Hepatocyte (in vitro differentiated cells): Measurements from ENCODE around the gene ATP6V0E1. TPM values are rescaled to one million over a fixed set of nuclear protein-coding genes. Genes with fewer than 3 reads are reported as not detected.

Experiments used
- DNase-seq: peaks from one replicate; pipeline ENCODE4 v3.0.0-alpha.2; 2016; ENCODE audit warnings: low spot score
- H2AFZ ChIP-seq: fragments of 200-600 bp; sonication (generic); 2 replicates; pipeline ENCODE4 v1.6.0; 2016; ENCODE audit warnings: antibody characterized with exemption, mild to moderate bottlenecking
- H3K27ac ChIP-seq: fragments of 200-600 bp; sonication (generic); 2 replicates; pipeline ENCODE4 v1.5.1; 2016; ENCODE audit warnings: mild to moderate bottlenecking
- H3K27me3 ChIP-seq: fragments of 200-600 bp; sonication (generic); 2 replicates; pipeline ENCODE4 v1.6.1; 2016
- H3K36me3 ChIP-seq: fragments of 200-600 bp; sonication (generic); replicated peaks from 2 replicates; pipeline ENCODE4 v1.5.1; 2016; ENCODE audit warnings: low read depth; ENCODE audit not compliant: insufficient read depth
- H3K4me1 ChIP-seq: fragments of 200-600 bp; sonication (generic); 2 replicates; pipeline ENCODE4 v1.5.1; 2016; ENCODE audit warnings: mild to moderate bottlenecking, moderate library complexity; ENCODE audit not compliant: insufficient read depth
- H3K4me2 ChIP-seq: fragments of 200-600 bp; sonication (generic); 2 replicates; pipeline ENCODE4 v1.6.0; 2016
- H3K4me3 ChIP-seq: fragments of 200-600 bp; sonication (generic); 2 replicates; pipeline ENCODE4 v1.5.1; 2016; ENCODE audit warnings: mild to moderate bottlenecking
- H3K79me2 ChIP-seq: fragments of 200-600 bp; sonication (generic); 2 replicates; pipeline ENCODE4 v1.6.0; 2017; ENCODE audit warnings: mild to moderate bottlenecking
- H3K9me2 ChIP-seq: fragments of 200-600 bp; sonication (generic); replicated peaks from 2 replicates; pipeline ENCODE4 v1.6.0; 2017; ENCODE audit warnings: mild to moderate bottlenecking; ENCODE audit not compliant: insufficient read depth
- H3K9me3 ChIP-seq: fragments of 200-600 bp; sonication (generic); 2 replicates; pipeline ENCODE4 v1.5.1; 2016; ENCODE audit warnings: low read depth, mild to moderate bottlenecking
- H4K20me1 ChIP-seq: fragments of 200-600 bp; sonication (generic); 2 replicates; pipeline ENCODE4 v1.6.0; 2016; ENCODE audit warnings: mild to moderate bottlenecking; ENCODE audit not compliant: insufficient read depth, poor library complexity, severe bottlenecking
- CTCF ChIP-seq: fragments of 200-600 bp; sonication (generic); IDR thresholded peaks from 2 replicates; pipeline ENCODE4 v1.5.1; 2016; ENCODE audit warnings: antibody characterized with exemption, mild to moderate bottlenecking; ENCODE audit not compliant: poor library complexity
- EZH2 ChIP-seq: fragments of 200-600 bp; sonication (generic); IDR thresholded peaks from 2 replicates; pipeline ENCODE4 v1.6.1; 2016; ENCODE audit warnings: antibody characterized with exemption, mild to moderate bottlenecking, borderline replicate concordance
- EZH2phosphoT487 ChIP-seq: fragments of 200-600 bp; sonication (generic); IDR thresholded peaks from one replicate; pipeline ENCODE4 v1.6.1; 2018; ENCODE audit warnings: antibody characterized with exemption, mild to moderate bottlenecking, low read depth, moderate library complexity; ENCODE audit not compliant: unreplicated experiment, severe bottlenecking
- WGBS: methylation state at CpG from one replicate; pipeline ENCODE4 v1.1.6; 2016; ENCODE audit warnings: low lambda C conversion rate; ENCODE audit errors: missing lambda C conversion rate; 5-methylcytosine and 5-hydroxymethylcytosine counted together
- polyA plus RNA-seq: library from polyadenylated mRNA; unstranded; fragments of >200 nt; fragmentation: Nextera tagmentation; extraction: Ambion mirVana; gene quantifications from 2 replicates; pipeline ENCODE4 v1.2.1, GENCODE V29; 2016
- total RNA-seq: library from RNA; depleted of rRNA; stranded (reverse); fragments of >200 nt; gene quantifications from 2 replicates; pipeline ENCODE4 v1.2.3, GENCODE V29; 2014

Gene ATP6V0E1
- total and polyA plus RNA-seq, 2 experiments from 2014 or later: 216 to 657 TPM

- H2AFZ ChIP-seq: no peak overlapping the region
- DNase-seq: no peak
- no peaks in the 10 kb centered on the region for H3K9me3 ChIP-seq
- H3K27me3 ChIP-seq: no peaks in the 10 kb centered on the region
- H3K9me2 ChIP-seq: no peaks in the 10 kb centered on the region
- TF ChIP-seq EZH2 (no peak), EZH2phosphoT487 (no peak), CTCF (no peak)
- 85% methylated on average over 11 of the region's 11 CpGs for WGBS
- no peaks in the 10 kb centered on the region for H4K20me1 ChIP-seq
- no peak overlapping the region for H3K4me2 ChIP-seq
- no peaks in the 10 kb centered on the region for H3K4me1 ChIP-seq
- H3K79me2 ChIP-seq: no peaks in the 10 kb centered on the region
- no peak overlapping the region for H3K4me3 ChIP-seq
- no peak overlapping the region for H3K27ac ChIP-seq
- no peaks in the 10 kb centered on the region for H3K36me3 ChIP-seq
Observed at GRCh38 chr5:172942556-172942955, 41.0 kb upstream of the ATP6V0E1 start.

GRCh38 chr5:172943283-172943841 is 40.2 kb upstream of the ATP6V0E1 start:
- no peaks in the 10 kb centered on the region for H3K27me3 ChIP-seq
- DNase-seq: peak; percentile 52
- no peaks in the 10 kb centered on the region for H3K79me2 ChIP-seq
- no peaks in the 10 kb centered on the region for H3K9me2 ChIP-seq
- no peaks in the 10 kb centered on the region for H3K9me3 ChIP-seq
- no peak overlapping the region for H3K4me2 ChIP-seq
- H3K4me1 ChIP-seq: no peaks in the 10 kb centered on the region
- H3K27ac ChIP-seq: no peak overlapping the region
- no peak overlapping the region for H3K4me3 ChIP-seq
- 63% methylated on average over 17 of the region's 18 CpGs for WGBS
- TF ChIP-seq CTCF: no peak
- TF ChIP-seq EZH2phosphoT487: no peak
- TF ChIP-seq EZH2: no peak
- H4K20me1 ChIP-seq: no peaks in the 10 kb centered on the region
- no peak overlapping the region for H2AFZ ChIP-seq
- no peaks in the 10 kb centered on the region for H3K36me3 ChIP-seq

GRCh38 chr5:172943906-172944305 is 39.7 kb upstream of the ATP6V0E1 start:
- H3K79me2 ChIP-seq: no peaks in the 10 kb centered on the region
- H3K27ac ChIP-seq: no peak overlapping the region
- no peaks in the 10 kb centered on the region for H3K9me2 ChIP-seq
- H3K4me1 ChIP-seq: no peaks in the 10 kb centered on the region
- no peaks in the 10 kb centered on the region for H3K36me3 ChIP-seq
- H3K27me3 ChIP-seq: no peaks in the 10 kb centered on the region
- DNase-seq: no peak
- WGBS: 88% methylated on average over 8 of the region's 8 CpGs
- H3K4me2 ChIP-seq: no peak overlapping the region
- H4K20me1 ChIP-seq: no peaks in the 10 kb centered on the region
- H3K4me3 ChIP-seq: no peak overlapping the region
- TF ChIP-seq EZH2: no peak
- TF ChIP-seq EZH2phosphoT487: no peak
- no peak for TF ChIP-seq CTCF
- H2AFZ ChIP-seq: no peak overlapping the region
- no peaks in the 10 kb centered on the region for H3K9me3 ChIP-seq

- no peaks in the 10 kb centered on the region for H4K20me1 ChIP-seq
- 86% methylated on average over 6 of the region's 6 CpGs for whole genome bisulfite sequencing
- no peak overlapping the region for H3K4me3 ChIP-seq
- H3K4me1 ChIP-seq: no peaks in the 10 kb centered on the region
- no peaks in the 10 kb centered on the region for H3K27me3 ChIP-seq
- no peak overlapping the region for H2AFZ ChIP-seq
- no peak overlapping the region for H3K4me2 ChIP-seq
- H3K9me3 ChIP-seq: no peaks in the 10 kb centered on the region
- no peak overlapping the region for H3K27ac ChIP-seq
- no peaks in the 10 kb centered on the region for H3K79me2 ChIP-seq
- H3K9me2 ChIP-seq: no peaks in the 10 kb centered on the region
- H3K36me3 ChIP-seq: no peaks in the 10 kb centered on the region
- no peak for DNase-seq
- TF ChIP-seq EZH2: no peak
- no peak for TF ChIP-seq CTCF
Observed at GRCh38 chr5:172944741-172945140, 38.8 kb upstream of the ATP6V0E1 start.
